Type B pancreatic cell (in vitro differentiated cells): Measurements from ENCODE around the gene GADD45GIP1. TPM values are rescaled to one million over a fixed set of nuclear protein-coding genes. Genes with fewer than 3 reads are reported as not detected.
"Not testable (repeated sequence)": the region's sequence is repeated elsewhere in the genome, so short reads cannot be mapped to it uniquely, and the experiment has no call there.

ENCODE experiments used
- DNase-seq: peaks from one replicate; pipeline ENCODE4 v3.0.0; 2021; ENCODE audit warnings: mixed read lengths; ENCODE audit not compliant: unreplicated experiment; ENCODE audit errors: extremely low spot score
- H3K27ac Mint-ChIP-seq: 2 replicates; pipeline ENCODE4 v1.8.0; 2021; ENCODE audit warnings: mild to moderate bottlenecking, mixed read lengths
- H3K27me3 Mint-ChIP-seq: 2 replicates; pipeline ENCODE4 v1.8.0; 2021; ENCODE audit warnings: mixed read lengths
- H3K36me3 Mint-ChIP-seq: 2 replicates; pipeline ENCODE4 v1.8.0; 2021; ENCODE audit warnings: mixed read lengths
- H3K4me1 Mint-ChIP-seq: one replicate; pipeline ENCODE4 v1.8.0; 2021; ENCODE audit warnings: mixed read lengths; ENCODE audit not compliant: unreplicated experiment
- H3K4me3 Mint-ChIP-seq: 2 replicates; pipeline ENCODE4 v1.8.0; 2021; ENCODE audit warnings: mild to moderate bottlenecking, mixed read lengths
- H3K9me3 Mint-ChIP-seq: 2 replicates; pipeline ENCODE4 v1.8.0; 2021; ENCODE audit warnings: mixed read lengths
- CTCF ChIP-seq: fragments of 200-600 bp; sonication (generic); conservative IDR thresholded peaks from 2 replicates; pipeline ENCODE4 v1.5.0; 2021; ENCODE audit warnings: antibody characterized with exemption, mild to moderate bottlenecking
- total RNA-seq: library from RNA; stranded (reverse); gene quantifications from 2 replicates; pipeline ENCODE4 v1.2.1, GENCODE V29; 2021; ENCODE audit warnings: low replicate concordance

Gene GADD45GIP1
- total RNA-seq, 1 donor from 2014 or later: 23.1 TPM

- Mint-ChIP-seq H3K4me3 (no peak overlapping the region), H3K27me3 (no peaks in the 10 kb centered on the region), H3K4me1 (peaks cover 19% of the 10 kb centered on the region), H3K9me3 (no peaks in the 10 kb centered on the region), H3K27ac (no peak overlapping the region), H3K36me3 (peaks cover 13% of the 10 kb centered on the region)
- no peak for TF ChIP-seq CTCF
- DNase-seq: no peak
Observed at GRCh38 chr19:12953138-12953798, 3.8 kb downstream of the GADD45GIP1 start.

- Mint-ChIP-seq H3K27me3 (no peaks in the 10 kb centered on the region), H3K4me1 (peaks cover 19% of the 10 kb centered on the region), H3K9me3 (no peaks in the 10 kb centered on the region), H3K4me3 (no peak overlapping the region), H3K27ac (peak overlapping the region; percentile 39), H3K36me3 (peaks cover 16% of the 10 kb centered on the region)
- no peak for TF ChIP-seq CTCF
- no peak for DNase-seq
Observed at GRCh38 chr19:12952488-12953137, 4.4 kb downstream of the GADD45GIP1 start.

GRCh38 chr19:12952050-12952449 is 5.0 kb downstream of the GADD45GIP1 start:
- not testable (repeated sequence) for DNase-seq, H3K9me3 Mint-ChIP-seq, H3K27me3 Mint-ChIP-seq, H3K27ac Mint-ChIP-seq, H3K4me3 Mint-ChIP-seq
- Mint-ChIP-seq H3K4me1 (peaks cover 21% of the 10 kb centered on the region), H3K36me3 (peaks cover 17% of the 10 kb centered on the region)

GRCh38 chr19:12949363-12950283 is 7.4 kb downstream of the GADD45GIP1 start:
- no peaks in the 10 kb centered on the region for H3K27me3 Mint-ChIP-seq
- no peak for TF ChIP-seq CTCF
- DNase-seq: no peak
- peaks cover 22% of the 10 kb centered on the region for H3K36me3 Mint-ChIP-seq
- H3K4me1 Mint-ChIP-seq: peaks cover 16% of the 10 kb centered on the region
- peak overlapping the region; percentile 62 for H3K27ac Mint-ChIP-seq
- H3K9me3 Mint-ChIP-seq: no peaks in the 10 kb centered on the region
- peak overlapping the region; percentile 58 for H3K4me3 Mint-ChIP-seq

- H3K27me3 Mint-ChIP-seq: no peaks in the 10 kb centered on the region
- H3K36me3 Mint-ChIP-seq: peaks cover 20% of the 10 kb centered on the region
- DNase-seq: no peak
- no peak overlapping the region for H3K27ac Mint-ChIP-seq
- TF ChIP-seq CTCF: no peak
- H3K4me3 Mint-ChIP-seq: no peak overlapping the region
- H3K9me3 Mint-ChIP-seq: no peaks in the 10 kb centered on the region
- peaks cover 13% of the 10 kb centered on the region for H3K4me1 Mint-ChIP-seq
Observed at GRCh38 chr19:12948612-12949362, 8.2 kb downstream of the GADD45GIP1 start.
